NCI-H526 (cell line): ENCODE results near the gene PLXDC1.

Experiments used
- DNase-seq, 2 experiments: peaks; one replicate each; lab custom pipeline; 2025; lab: John Stamatoyannopoulos, UW

PLXDC1 gene

GRCh38 chr17:39014044-39014794 is 137.2 kb downstream of the PLXDC1 start:
- DNase-seq, result no peak
